HG03039 (cell line): Measurements from ENCODE around the gene CCDC57.

Source experiments
- ATAC-seq: cut with Tn5 transposase; IDR thresholded peaks from one replicate; pipeline ENCODE4 v1.9.1; 2021; ENCODE audit warnings: mild to moderate bottlenecking, moderate library complexity; ENCODE audit not compliant: unreplicated experiment

CCDC57 gene

DNA sequence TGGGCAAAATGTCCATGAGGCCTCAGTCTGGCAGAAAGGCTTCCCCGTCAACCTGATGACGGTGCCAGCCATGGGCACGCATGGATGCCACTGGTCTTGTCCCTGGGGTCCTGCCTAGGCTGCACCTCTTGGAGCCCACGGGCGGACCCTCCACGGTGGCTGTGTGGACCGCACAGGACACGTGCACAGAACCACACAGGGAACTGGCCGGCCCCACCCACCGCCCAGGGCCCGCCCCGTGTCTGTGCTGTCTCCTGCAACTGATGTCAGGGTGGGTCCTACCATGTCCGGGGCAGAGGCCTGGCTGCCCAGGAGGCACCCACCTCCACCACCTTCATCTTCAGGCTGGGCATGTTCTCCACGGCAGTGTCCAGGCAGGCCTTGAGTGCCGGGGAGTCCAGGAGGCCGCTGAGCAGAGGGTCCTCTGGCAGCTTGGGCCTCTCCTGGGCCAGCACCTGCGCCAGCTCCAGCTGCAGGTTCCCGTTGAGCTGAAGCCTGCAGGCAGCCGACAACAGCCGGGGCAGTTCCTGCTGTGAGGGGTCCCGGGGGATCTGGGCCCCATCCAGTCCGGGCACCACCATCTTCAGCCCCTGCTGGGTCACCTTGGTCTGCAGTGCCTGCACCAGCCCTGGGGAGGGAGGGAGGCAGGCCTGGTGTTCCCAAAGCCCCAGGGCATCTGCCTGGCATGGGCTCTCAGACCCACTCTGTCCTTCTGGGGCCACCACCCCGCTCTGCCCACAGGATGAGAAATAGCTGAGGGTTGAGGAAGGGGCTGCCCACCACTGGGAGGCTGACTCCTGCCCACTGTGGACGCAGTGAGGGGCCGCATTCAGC is 126.5 kb downstream of the CCDC57 start:
- ATAC-seq = no peak

DNA sequence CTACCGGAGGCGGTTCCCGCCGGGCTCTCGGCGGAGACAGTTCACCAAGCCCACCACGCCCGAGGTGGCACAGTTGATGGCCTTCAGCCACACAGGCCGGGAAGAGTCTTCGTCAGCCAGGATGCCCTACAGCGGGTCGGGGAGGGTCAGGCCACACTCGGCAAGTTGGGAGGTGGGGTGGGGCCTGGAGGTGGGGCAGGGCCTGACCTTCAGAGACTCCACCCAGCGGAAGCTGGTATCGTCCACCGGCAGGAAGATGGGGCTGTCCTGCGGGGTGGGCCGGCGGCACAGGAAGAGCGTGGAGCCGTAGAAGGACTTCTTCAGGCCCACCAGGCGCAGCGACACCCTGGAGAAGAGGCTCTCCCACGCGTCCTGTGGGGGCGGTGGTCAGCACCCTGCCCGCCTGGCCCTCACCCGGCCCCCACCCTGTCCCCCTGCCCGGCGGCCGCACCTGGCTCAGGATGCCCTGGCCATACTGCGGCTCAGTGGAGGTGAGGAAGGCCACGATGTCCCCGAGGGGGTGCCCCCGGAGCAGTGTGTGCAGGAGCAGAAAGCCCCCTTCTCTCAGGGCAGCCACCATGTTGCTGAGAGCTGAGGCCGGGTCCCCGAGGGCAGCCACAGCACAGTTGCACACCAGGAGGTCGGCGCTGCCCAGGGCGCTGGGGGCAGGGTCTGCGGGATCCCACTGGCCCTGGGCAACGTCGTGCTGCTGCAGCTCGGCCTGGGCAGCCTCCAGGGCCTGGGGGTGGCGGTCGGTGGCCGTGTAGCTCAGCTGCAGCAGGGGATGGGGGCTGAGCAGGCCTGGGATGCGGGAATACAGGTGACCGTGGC is 127.4 kb downstream of the CCDC57 start:
- ATAC-seq = no peak

DNA sequence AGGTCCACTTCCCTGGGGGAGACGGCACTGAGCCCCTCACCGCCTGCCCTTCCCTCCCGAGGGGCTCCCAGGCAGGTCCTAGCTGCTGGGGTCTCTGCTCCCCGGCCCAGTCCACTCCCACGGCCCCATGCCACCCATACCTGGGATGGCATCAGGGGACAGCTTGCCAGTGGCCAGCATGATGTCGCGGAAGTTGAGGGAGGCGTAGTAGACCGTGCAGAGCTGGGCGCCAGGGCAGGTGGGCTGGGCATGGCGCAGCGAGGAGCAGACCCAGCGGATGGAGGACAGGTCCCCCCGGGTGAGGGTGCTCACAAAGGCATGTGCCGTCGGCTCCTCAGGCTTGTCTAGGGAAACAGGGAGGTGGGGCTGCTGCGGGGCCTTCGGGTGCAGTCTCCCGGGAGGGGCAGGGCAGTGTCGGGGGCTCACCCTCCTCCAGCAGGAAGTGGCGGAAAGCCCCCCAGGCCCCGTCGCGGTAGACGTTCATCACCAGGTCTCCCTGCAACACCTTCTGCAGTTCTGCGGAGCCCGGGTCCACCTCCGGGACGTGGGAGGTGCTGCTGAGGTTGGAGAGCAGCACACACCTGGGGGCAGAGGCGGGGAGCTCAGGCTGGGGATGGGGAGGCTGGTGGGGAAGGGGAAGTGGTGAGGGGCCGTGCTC is 128.1 kb downstream of the CCDC57 start:
- ATAC-seq = no peak

DNA sequence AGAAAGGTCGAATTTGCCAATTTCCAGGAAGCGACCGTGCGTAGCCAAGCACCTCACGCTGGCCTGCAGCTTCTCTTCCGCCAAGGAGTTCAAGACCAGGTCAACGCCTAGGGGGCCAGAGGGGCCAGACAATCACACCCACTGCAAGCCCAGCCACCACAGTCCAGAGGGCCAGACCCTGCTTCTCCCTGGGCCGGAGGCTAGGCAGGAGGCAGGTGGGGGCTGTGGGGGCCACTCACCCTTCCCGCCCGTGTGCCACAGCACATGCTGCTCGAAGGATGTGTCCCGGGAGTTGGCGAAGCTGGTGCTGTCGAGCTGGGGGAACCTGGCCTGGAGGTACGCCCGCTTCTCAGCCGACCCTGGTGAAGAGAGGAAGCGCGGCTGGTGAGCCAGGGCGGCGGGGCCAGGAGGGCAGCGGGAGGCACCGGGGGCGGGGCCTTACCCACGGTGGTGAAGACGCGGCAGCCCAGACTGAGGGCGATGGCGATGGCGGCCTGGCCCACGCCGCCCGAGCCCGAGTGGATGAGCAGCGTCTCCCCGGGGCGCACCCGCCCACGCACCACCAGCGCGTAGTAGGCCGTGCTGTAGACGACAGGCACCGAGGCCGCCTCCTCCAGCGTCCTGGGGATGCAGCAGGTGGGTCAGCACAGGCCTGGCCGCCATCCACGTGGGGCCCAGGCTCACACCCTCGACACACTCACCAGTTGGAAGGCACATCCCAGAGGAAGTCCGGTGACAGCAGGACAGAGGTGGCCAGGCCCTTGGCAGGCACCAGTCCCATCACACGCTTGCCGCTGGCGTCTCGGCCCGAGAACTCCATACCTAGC is 128.9 kb downstream of the CCDC57 start:
- ATAC-seq = no peak

DNA sequence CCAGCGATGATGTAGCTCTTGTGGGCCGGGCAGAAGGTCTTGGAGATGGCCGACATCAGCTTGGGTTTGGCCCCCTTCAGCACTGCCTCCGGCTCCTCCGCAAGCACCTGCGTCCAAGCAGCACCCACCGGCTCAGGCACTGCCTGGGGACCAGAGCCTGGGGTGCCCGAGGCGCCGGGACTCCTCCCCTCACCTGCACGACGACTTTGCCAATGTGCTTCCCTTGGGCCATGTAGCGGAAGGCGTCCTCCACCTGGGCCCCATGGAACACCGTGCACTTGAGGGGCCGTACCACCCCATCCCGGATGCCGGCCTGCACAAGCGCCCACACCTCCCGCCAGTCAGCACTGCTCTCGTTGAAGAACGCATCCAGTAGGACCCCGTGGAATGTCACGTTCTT is 129.6 kb downstream of the CCDC57 start:
- no peak for ATAC-seq

DNA sequence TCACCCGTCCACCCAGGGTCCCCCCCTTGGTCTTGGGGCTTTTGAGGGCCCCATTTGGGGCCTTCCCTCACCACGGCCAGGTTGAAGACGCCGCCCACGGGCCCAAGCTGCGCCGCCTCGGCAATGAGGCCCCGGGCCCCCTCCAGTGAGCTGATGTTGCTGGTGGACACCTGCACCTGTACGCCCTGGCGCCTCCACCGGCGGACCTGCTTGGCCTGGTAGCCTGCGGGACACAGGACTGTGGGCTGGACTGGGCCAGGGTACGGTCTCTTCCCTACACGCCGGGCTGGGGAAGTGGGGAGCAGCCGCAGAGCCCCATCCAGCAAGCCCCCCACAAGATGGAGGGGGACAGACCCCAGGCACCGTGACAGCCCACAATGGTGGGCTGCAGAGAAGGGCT is 130.2 kb downstream of the CCDC57 start:
- no peak for ATAC-seq

DNA sequence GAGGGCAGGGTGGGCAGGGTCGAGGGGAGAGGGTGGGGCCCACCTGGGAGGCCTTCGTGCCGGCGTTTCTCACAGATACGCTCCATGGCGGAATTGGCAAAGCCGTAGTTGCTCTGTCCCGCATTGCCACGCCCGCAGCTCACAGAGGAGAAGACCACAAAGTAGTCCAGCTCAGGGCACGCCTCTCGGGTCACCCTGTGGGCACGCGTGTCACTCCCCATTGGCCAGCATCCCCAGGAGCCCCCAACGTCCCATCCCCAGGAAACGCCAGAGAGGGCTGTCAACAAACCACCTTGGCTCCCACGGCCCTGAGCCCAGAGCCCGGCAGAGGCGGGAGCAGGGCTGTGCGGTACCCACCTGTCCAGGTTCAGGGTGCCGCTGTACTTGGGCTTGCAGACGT is 130.7 kb downstream of the CCDC57 start:
- no peak for ATAC-seq

DNA sequence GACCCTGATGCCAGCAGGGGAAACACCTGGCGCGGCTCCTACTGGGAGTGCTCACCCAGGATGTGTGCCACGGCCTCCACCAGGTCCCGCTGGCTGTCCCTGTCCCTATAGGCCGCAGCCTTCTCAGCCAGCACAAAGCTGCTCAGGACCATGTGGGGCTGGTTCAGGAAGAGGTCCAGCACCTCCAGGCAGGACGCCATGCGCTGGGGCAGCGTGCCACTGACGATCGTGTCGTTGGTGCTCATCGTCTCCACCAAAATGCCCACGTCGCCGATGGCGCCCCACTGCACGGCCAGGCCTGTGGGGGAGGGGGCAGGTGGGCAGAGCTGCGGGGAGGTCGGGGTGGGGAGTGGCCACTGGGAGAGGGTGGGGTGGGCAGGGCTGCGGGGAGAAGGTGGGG is 131.1 kb downstream of the CCDC57 start:
- ATAC-seq = no peak

DNA sequence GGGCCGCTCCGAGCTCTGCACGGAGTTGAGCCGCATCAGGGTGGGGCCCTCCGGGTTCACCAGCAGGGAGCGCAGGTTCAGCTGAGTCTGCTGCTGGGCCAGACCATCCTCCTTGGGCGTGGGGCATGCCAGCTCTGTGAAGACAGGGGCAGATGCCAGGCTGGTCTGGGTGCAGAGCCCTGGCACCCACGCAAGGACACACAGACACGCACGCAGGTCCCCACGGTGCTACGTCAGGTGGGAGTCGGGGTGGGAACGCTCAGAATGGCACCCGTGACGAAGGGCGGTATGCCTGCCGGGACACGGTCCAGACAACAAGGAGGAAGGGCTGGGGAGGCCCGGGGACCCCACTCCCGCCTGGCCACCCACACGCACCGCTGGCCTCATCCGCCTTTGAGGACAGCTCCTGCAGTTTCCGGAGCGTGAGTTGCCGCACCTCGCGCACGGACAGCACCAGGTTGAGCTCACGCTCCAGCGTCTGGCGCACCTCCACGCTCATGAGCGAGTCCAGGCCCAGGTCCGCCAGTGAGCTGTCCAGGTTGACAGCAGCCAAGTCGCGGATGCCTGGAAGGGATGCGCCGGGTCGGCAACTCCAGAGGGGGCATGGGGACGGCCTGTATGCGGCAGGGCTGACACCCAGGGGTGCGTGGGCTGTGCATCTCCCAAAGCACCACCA is 131.7 kb downstream of the CCDC57 start:
- no peak for ATAC-seq

DNA sequence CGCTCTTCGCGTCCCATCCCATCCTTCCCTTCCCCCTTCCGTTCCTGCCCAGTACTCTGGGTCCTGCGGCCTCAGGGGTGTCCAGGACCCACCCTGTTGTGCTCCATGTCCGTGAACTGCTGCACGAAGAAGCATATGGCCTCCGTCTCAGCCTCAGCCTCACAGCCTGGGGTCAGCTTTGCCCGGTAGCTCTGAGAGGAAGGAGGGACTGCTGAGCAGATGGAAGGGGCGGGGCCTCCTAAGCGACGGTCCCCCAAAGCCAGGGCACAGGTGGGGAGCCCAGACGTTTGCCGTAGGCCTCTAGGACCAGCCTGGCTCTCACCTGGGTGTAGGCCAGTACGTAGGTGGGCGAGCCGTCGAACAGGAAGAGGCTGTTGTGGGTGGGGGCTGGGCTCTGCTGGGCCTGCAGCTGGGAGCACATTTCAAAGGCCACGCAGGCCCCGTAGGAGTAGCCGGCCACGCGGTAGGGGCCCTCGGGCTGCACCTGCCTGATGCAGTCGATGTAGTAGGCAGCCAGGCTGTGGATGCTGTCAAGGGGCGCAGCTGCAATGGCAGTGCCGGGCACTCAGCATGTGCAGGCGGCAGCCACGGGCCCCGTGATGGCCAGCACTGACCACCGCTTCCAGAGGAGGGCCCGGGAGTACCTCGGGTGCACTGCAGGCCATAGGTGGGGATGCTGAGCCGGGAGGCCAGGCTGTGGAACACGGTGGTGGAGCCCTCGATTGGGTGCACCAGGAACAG is 132.4 kb downstream of the CCDC57 start:
- ATAC-seq = no peak

DNA sequence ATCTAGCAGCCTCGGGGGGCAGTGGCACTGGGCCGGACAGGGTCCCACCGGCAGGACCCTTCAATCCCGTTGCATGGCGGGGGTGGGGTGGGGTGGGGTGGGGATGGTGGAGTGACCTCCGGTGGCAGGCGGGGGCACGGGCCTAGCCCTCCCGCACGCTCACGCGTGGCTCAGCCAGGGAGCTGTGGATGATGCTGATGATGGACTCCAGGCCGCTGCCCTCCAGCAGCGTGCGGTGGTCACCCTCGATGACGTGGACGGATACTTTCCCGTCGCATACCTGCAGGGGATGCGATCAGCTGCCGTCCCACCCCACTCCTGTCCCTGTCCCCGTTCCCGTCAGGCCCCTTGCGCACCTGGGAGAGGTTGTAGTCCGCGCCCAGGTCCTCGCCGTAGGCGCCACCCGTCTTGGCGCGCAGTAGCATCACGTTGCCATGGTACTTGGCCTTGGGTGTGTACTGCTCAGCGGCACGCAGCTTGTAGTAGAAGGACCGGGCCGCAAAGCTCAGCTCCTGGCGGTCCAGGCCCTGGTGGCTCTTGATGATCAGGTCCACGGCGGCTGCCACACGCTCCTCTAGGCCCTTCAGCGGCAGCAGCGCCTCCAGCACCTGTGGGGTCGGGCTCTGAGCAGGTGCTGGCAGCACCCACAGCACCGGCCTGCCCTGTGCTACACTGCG is 133.5 kb downstream of the CCDC57 start:
- ATAC-seq = no peak

DNA sequence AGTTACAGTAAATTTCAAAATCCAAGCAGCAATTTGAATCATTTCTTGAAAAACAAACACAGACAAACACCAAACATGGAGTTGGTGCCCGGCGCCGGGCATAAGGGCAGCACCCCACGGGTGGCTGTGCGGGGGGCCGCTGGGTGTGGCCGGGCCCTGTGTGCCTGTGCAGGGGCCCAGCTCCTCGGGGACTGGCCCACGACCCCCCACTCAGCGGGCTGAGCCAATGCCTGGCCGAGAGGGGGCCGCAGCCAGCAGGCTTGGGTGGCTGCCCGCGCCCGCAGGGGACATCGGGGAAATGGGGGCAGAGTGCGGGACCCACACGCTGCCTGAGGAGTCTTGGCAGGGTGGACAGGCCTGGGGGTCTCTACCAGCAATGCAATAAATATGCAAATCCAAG is 134.2 kb downstream of the CCDC57 start:
- ATAC-seq = no peak

DNA sequence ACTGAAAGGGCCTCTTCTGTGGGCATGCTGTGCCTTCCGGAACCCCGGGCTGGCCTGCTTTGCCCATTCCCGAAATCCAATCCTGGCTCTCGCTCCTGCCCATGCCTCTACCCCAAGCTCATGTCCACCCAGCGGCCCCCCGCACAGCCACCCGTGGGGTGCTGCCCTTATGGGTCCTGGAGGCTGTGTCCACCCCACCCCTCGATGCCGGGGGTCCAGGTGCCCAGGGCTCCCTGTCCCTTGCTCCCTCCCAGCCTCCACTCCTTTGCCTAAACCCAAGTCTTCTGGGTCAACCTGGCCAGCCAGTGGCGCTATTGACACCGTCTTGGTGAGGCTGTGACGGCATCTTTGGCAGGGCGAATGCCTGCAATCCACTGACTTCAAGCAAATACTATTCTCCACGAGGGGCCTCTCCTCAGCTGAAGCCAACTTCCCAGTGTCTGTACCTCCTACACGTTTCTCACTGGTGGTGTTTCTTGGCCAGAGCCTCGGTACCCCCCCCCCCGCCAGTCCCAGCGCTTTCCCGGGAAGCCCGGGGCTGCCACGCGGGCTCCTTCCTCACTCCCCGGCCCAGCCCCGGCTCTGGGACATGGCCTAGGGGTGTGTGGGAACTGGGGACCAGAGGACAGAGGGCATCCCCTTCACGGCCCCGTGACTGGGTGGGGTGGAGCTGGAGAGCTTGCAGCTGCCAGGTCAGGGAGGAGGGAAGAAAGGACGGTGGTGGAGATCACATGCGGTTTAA is 134.9 kb downstream of the CCDC57 start:
- ATAC-seq = no peak

DNA sequence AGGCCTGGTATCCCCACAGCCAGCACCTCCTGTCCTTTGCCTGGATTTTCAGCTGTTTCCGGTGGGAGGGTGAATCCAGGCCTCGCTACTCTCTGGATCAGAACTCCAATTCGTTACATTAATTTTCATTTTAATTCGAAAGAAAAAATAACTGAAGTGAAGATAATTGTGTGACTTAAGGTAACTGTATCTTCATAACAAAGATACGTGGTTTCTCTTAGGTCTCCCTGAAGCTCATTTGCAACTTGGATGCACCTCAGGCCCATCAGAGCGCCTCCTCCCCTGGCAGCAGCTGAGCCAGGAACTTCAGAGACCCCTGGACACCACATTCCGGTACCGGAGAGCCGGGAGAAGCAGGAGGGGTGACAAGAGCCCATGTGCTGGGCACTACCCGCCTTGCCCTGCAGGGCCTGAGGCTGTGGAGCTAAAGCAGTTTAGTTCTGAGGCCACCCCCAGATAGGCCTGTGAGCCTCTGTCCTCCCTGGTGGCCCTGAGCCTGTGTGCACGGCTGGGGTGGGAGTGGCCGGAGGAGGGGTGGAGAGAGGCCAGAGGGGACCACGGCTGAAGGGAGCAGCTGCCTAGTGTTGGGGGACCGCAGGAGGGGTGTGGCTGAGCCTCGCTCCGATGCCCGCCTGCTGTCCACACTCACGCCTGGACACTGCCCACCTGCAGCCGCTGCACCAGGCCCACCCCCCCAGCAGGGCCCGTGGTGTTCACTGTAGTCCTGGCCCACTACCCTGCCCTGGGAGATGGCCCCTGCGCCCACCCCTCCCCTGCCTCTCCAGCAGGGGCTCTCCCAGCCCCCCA is 135.7 kb downstream of the CCDC57 start:
- ATAC-seq = no peak

DNA sequence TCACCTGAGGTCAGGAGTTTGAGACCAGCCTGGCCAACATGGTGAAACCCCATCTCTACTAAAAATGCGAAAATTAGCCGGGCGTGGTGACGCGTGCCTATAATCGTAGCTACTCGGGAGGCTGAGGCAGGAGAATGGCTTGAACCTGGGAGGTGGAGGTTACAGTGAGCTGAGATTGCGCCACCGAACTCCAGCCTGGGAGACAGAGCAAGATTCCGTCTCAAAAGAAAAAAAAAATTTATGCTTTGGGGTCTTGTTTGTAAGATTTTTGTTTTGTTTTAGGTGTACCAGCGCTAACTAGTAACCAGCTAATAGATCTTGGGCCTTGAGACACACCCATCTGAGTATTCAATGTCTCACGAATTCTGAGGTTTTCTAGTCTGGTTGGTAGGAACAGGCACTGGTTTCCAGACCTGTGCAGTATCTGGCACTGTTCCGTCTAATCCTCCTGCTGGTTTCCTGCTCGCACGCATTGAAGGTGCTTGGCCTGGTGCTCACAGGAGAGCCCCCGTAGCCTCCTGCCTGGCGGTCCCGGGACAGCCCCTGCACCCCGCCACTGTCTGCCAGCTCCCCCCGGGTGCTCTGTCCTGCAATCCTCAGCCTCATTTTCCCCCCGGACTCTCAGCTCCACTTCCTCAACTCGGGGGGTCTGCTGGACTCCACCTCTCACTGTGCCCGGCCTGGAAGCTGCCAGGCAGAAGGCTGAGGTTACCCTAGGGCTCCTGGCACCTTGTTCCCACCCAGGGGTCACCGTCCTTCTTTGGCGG is 136.4 kb downstream of the CCDC57 start:
- ATAC-seq = no peak

DNA sequence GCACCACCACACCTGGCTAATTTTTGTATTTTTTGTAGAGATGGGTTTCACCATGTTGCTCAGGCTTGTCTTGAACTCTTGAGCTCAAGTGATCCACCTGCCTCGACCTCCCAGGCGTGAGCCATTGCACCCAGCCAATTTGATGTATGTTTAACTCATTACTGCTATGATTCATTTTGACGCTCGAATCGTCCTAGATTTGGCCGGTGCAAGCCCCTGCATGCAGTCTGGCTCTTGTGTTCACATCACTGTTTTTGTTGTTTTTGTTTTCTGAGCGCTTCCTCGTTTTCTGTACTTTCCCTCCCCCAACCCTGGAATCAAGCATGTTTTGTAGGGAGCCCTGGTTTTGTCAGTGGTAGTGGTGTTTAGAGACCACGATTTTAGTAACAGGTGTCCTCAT is 139.2 kb downstream of the CCDC57 start:
- ATAC-seq = no peak

DNA sequence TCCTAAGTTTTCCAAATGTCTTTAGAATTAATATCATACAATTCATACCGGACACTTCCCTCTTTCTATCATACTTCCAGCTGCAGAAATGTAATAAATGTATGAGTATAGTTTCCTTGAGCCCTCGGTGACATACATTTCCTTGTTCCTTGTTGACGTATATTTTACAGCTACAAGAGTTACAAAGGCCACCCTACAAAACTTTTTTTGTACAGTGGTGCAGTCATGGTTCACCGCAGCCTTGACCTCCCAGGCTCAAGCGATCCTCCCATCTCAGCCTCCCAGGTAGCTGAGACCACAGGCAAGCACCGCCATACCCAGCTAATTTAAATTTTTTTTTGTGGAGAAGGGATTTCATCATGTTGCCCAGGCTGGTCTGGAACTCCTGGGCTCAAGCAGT is 139.8 kb downstream of the CCDC57 start:
- no peak for ATAC-seq
